Peyer's patch (tissue), 4 donors: ENCODE measurements around the gene OMG.

Experiments
- CTCF ChIP-seq, 6 experiments: fragments of 450-650 bp in 4 of 6; fragments of 200-600 bp in 2 of 6; sonication (generic) in 1 of 6; IDR thresholded peaks; one replicate each; pipeline ENCODE4 v1.5.1; 2017 to 2019; ENCODE audit warnings: antibody characterized with exemption in 6 of 6, mild to moderate bottlenecking in 3 of 6, moderate library complexity in 1 of 6
- POLR2A ChIP-seq, 2 donors: fragments of 450-650 bp; IDR thresholded peaks; one replicate each; pipeline ENCODE4 v1.5.1; 2017; ENCODE audit warnings: antibody characterized with exemption in 2 of 2, mild to moderate bottlenecking in 2 of 2, moderate library complexity in 2 of 2

GRCh38 chr17:31311526-31311925, 14.5 kb upstream of the OMG start:
- TF ChIP-seq CTCF (IDR thresholded peaks at IDR 0.05) (no peak), POLR2A (IDR thresholded peaks at IDR 0.05) (no peak)
